Right atrium auricular region (tissue), 2 donors: ENCODE measurements around the gene EFR3B. TPM values are rescaled to one million over a fixed set of nuclear protein-coding genes. Genes with fewer than 3 reads are reported as not detected.

ENCODE experiments used
- DNase-seq: peaks from one replicate; pipeline ENCODE4 v3.0.0-alpha.2; 2019; ENCODE audit warnings: low spot score
- H3K27ac ChIP-seq, 2 donors: fragments of 200-600 bp; sonication (generic); 1 replicate in 1 of 2; 2 replicates in 1 of 2; pipeline ENCODE4 v1.5.1; 2016 to 2019
- H3K27me3 ChIP-seq, 2 donors: fragments of 200-600 bp; sonication (generic); one replicate each; pipeline versions ENCODE4 v1.5.1 to v1.6.0; 2017 to 2019
- H3K36me3 ChIP-seq: fragments of 200-600 bp; sonication (generic); one replicate; pipeline ENCODE4 v1.5.1; 2016
- H3K4me1 ChIP-seq, 2 donors: fragments of 200-600 bp; sonication (generic); one replicate each; pipeline versions ENCODE4 v1.5.1 to v1.6.0; 2017 to 2019
- H3K4me3 ChIP-seq, 2 donors: fragments of 200-600 bp; sonication (generic); 1 replicate in 1 of 2; 2 replicates in 1 of 2; pipeline ENCODE4 v1.5.1; 2017 to 2019; ENCODE audit warnings: mild to moderate bottlenecking in 1 of 2, moderate library complexity in 1 of 2
- H3K9me3 ChIP-seq, 2 donors: fragments of 200-600 bp; sonication (generic); one replicate each; pipeline ENCODE4 v1.5.1; 2019
- CTCF ChIP-seq, 2 donors: fragments of 200-600 bp; sonication (generic); IDR thresholded peaks; one replicate each; pipeline ENCODE4 v1.5.1; 2019; ENCODE audit warnings: antibody characterized with exemption in 2 of 2
- total RNA-seq, 2 donors: library from RNA; depleted of rRNA; stranded (reverse); fragments of >200 nt; gene quantifications; one replicate each; pipeline ENCODE4 v1.1.0, GENCODE V29; 2016

EFR3B gene
- total RNA-seq, 2 donors from 2014 or later: 2.6 to 10.8 TPM

GRCh38 chr2:25029183-25029554 lies 12.7 kb upstream of the EFR3B start:
- no peaks in the 10 kb centered on the region for H3K27me3 ChIP-seq
- no peak for TF ChIP-seq CTCF (IDR thresholded peaks at IDR 0.05)
- no peak overlapping the region for H3K27ac ChIP-seq
- H3K4me3 ChIP-seq: no peak overlapping the region
- H3K36me3 ChIP-seq: no peaks in the 10 kb centered on the region
- H3K9me3 ChIP-seq: no peaks in the 10 kb centered on the region
- DNase-seq: no peak
- H3K4me1 ChIP-seq: no peaks in the 10 kb centered on the region

- no peaks in the 10 kb centered on the region for H3K36me3 ChIP-seq
- no peaks in the 10 kb centered on the region for H3K4me1 ChIP-seq
- DNase-seq: no peak
- H3K9me3 ChIP-seq: no peaks in the 10 kb centered on the region
- H3K27me3 ChIP-seq: no peaks in the 10 kb centered on the region
- H3K4me3 ChIP-seq: no peak overlapping the region
- no peak for TF ChIP-seq CTCF (IDR thresholded peaks at IDR 0.05)
- no peak overlapping the region for H3K27ac ChIP-seq
Measured at GRCh38 chr2:25030702-25031101, 11.2 kb upstream of the EFR3B start.

GRCh38 chr2:25032094-25032493 lies 9.8 kb upstream of the EFR3B start:
- no peak for TF ChIP-seq CTCF (IDR thresholded peaks at IDR 0.05)
- Histone ChIP-seq H3K4me1 (no peaks in the 10 kb centered on the region), H3K27me3 (no peaks in the 10 kb centered on the region), H3K27ac (no peak overlapping the region), H3K9me3 (no peaks in the 10 kb centered on the region), H3K4me3 (no peak overlapping the region), H3K36me3 (no peaks in the 10 kb centered on the region)
- no peak for DNase-seq

- no peaks in the 10 kb centered on the region for H3K36me3 ChIP-seq
- no peak for DNase-seq
- no peak overlapping the region for H3K27ac ChIP-seq
- no peak overlapping the region for H3K4me3 ChIP-seq
- no peaks in the 10 kb centered on the region for H3K27me3 ChIP-seq
- no peaks in the 10 kb centered on the region for H3K9me3 ChIP-seq
- no peak for TF ChIP-seq CTCF (IDR thresholded peaks at IDR 0.05)
- no peaks in the 10 kb centered on the region for H3K4me1 ChIP-seq
Measured at GRCh38 chr2:25032901-25033300, 9.0 kb upstream of the EFR3B start.

- TF ChIP-seq CTCF (IDR thresholded peaks at IDR 0.05): no peak
- Histone ChIP-seq H3K27me3 (no peaks in the 10 kb centered on the region), H3K27ac (no peak overlapping the region), H3K4me1 (no peaks in the 10 kb centered on the region), H3K9me3 (no peaks in the 10 kb centered on the region), H3K36me3 (no peaks in the 10 kb centered on the region), H3K4me3 (no peak overlapping the region)
- no peak for DNase-seq
Measured at GRCh38 chr2:25034081-25034480, 7.8 kb upstream of the EFR3B start.

GRCh38 chr2:25035537-25036220 lies 6.2 kb upstream of the EFR3B start:
- no peaks in the 10 kb centered on the region for H3K4me1 ChIP-seq
- no peak for TF ChIP-seq CTCF (IDR thresholded peaks at IDR 0.05)
- DNase-seq: no peak
- H3K27ac ChIP-seq: no peak overlapping the region
- H3K4me3 ChIP-seq: no peak overlapping the region
- H3K36me3 ChIP-seq: no peaks in the 10 kb centered on the region
- no peaks in the 10 kb centered on the region for H3K9me3 ChIP-seq
- no peaks in the 10 kb centered on the region for H3K27me3 ChIP-seq
